HG02588 (cell line): ENCODE results near the gene SNCAIP.

ENCODE experiments used
- ATAC-seq: cut with Tn5 transposase; IDR thresholded peaks from one replicate; pipeline ENCODE4 v1.9.1; 2021; ENCODE audit warnings: mild to moderate bottlenecking, moderate library complexity; ENCODE audit not compliant: unreplicated experiment

The SNCAIP gene

DNA sequence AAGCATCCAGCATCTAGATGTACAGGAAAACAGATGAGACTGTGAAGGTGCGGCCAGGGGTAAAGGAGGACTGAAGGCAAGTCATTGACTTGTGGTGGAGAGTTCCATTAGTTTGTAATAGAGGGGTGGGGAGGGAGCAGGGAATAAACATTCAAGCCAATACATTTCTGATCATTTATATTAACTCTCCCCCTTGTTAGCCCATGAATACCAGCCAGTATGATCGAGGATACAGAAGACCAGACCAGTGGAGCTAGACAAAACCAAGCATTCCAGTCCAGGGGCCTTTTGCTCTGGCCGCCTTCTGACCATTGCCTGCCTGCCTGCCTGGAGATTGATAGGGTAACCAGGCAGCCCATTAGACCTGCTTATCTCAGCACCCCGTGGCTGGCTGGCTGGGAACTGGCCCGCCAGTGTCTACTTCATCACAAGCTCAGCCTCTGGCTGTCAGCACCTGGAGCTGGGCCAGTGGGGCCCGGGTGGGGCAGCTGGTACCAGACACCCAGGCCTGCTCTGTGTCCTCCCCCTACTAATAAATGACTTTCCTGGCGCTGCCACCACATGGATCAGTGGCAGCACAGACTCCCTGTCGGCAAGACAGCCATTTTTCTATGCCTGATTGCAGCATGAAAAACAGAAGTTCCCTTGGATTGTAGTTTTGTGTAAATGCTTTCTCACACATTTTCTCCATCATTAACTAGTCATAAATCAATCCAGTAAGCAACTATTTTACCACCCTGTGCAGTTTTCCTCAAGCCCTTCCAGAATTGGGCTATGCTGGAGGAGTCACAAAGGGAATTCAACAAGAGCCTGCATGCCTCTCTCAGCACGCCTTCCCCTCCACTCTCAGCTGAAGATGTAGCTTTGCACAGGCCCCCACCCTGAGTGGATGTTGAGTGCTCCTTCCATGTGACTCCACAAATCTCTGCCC lies 181.3 kb downstream of the SNCAIP start:
- ATAC-seq = no peak

DNA sequence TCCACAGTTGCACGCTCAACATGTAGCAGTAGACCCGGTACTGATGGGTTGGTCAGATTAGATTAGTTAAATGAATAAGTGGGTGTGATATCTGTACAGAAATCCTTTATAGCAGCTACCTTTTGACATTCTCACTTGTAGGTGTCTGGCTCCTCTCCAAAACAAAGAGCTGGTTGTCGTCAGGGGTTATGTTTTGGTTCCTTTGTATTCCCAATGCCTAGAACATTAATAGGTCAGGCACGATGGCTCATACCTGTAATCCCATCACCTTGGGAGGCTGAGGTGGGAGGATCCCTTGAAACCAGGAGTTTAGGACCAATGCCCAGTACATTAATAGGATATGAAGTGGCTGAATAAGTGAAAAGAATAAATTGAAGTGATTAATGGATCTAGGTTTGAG lies 182.1 kb downstream of the SNCAIP start:
- no peak for ATAC-seq

DNA sequence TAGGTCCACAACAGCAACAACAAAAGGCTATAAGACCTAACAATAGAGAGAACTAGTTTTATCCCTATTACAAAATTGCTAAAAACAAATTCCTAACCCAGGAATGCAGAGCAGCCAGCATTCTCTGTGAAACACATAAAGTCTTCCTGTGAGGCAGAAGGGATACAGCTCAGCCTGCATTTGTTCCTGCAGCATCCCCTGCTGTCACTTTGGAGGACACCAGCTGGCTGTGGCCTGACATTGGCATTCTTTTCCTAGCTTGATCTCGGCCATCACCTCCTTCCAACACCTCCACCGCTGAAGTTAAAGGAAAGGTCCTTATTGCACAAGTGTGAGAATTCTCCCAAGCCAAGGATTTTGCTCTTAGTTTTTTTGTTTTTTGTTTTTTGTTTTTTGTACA lies 186.1 kb downstream of the SNCAIP start:
- no peak for ATAC-seq

DNA sequence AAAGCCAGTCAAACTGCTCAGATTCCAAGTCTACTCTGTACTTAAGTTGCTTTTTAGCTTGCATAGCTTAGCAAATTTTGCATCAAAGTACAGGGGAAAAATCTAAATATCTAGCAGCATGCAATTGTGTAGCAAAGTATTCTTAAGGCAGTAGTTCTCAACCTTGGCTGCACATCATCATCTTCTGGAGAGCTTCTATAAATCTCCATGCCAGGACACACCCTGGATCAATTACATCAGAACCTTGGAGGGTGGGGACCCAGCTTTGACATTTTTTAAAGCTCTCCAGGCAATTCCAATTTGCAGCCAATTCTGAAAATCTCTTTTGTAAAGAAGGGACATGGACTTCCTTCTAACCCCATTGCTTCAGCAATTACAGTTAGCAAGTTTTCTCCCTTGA lies 187.5 kb downstream of the SNCAIP start:
- no peak for ATAC-seq

DNA sequence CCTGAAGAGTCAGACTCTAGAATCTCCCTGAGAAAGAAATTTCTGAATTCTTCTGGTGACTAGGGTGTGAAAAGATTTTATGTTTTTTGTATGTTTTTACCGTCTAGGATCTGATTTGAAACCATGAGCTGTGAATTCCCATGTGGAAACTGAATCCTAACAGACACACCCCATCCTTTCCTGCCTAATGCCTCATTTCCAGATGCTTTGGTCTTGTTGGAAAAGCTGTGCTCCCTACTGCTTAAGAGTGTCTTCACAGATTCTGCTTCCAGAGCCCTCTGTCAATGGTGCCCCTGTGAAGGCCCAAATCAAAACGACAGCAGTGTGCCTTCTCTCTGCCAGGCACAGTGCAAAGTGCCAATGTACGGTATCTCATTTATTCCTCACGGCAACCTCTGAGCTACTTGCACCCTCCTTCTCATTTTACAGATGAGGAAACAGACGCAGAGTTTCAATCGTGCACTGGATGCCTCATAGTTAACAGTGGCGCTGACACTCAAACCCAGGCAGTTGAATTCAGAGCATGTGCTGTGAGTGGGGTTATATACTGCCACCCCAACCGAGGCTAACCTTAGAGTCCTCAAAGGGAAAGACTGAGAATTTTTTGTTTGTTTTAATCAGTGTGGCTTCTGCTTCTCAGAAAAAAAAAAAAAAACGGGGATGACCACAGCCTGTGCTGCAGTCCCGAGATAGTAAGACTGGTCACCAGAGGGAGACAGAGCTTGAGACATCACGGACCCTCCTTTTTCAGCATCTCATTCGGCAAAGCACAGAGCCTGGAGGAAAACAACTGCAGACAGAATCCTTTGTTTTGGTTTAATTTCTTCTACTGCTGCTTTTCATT lies 188.4 kb downstream of the SNCAIP start:
- no peak for ATAC-seq

DNA sequence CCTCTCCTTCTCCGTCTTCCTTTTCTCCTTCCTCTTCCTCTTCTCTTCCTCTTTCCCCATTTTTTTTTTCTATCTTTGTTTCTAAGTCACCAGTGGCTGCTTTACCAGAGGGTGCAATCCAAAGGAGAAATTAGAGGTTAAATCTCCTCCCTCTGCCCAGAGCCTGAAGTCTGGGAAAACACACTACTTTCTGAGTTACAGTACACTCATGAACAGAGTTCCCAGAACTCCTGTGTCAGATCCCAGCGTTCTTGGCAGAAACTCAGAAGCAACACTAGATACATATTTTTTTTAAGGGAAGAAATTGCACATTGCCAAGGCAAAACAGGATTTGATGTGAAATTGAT lies 189.0 kb downstream of the SNCAIP start:
- no peak for ATAC-seq

DNA sequence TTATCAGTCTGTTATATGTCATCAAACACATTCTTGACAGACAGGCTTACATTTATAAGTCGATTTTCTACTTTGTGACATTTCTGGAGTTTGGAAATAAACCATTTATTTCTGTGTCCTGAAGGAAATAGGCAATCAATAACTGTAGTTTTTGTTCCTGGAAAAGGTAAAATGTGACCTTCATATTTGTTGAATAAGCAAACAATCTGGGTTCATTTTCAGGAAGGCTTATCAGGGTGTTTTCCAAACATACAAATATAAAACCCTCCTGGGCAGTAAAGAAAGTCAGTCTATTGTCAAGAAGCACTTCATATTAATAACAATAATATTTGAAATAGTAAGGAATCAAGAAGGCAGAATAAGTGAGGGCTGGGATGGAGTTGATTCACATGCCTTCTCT lies 195.0 kb downstream of the SNCAIP start:
- ATAC-seq = no peak

DNA sequence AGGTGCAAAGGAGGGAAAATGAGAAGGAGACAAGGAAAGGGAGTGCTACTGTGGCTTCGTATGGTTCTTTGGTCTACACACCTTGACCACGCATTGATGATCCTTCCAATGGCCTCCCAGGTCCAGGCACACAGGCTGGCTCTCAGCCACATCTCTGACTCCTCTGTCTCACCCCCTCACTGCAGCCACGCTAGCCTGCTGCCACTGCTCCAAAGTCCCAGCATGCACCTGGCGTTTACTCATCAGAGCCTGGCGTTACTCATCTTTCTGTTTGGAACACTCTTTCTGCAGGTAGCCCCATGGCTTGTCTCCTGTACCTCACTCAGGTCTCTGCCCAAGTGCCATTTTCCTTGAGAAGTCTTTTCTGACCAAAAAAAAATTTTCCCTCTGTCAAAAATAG lies 195.5 kb downstream of the SNCAIP start:
- no peak for ATAC-seq

DNA sequence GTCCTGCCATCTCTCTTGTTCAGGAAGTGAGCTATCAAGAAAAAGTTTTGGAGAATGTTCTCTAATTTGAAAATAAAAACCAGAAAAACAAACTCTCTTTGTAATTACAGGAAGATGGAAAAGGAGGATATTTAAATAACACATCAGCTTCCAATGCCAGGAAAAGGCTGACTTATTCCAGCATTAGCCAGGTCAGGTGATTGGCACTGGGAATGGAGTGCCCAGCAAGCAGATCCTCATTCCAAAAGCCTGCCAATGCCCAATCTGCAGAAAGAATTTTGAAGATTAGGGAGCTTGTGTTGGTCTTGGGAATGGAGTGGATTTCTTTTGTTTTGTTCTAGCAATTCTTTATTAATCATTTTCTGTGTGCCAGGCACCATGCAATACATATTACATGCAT lies 196.6 kb downstream of the SNCAIP start:
- ATAC-seq = no peak
